ENCODE results near the gene TEKT2.

- TF ChIP-seq POLR2A (IDR thresholded peaks at IDR 0.05; ENCODE audit: low read depth, low read length) (no peak), EZH2 (IDR thresholded peaks at IDR 0.05; ENCODE audit: borderline replicate concordance, low read depth, low read length, severe bottlenecking) (no peak), POLR2AphosphoS5 (IDR thresholded peaks at IDR 0.05; ENCODE audit: insufficient read depth, low read depth, low read length) (no peak)
Observed at GRCh38 chr1:36115931-36116330, 32.0 kb downstream of the TEKT2 start.
